Hepatic stellate cell (primary cell): Measurements from ENCODE around the gene ATP8A1.

Experiments used
- DNase-seq: peaks from one replicate; pipeline ENCODE4 v3.0.0; 2011; ENCODE audit warnings: low spot score

ATP8A1 gene

GRCh38 chr4:42626629-42627146 lies 30.2 kb downstream of the ATP8A1 start:
- no peak for DNase-seq

GRCh38 chr4:42625329-42625728 lies 31.6 kb downstream of the ATP8A1 start:
- DNase-seq, result no peak

- no peak for DNase-seq
These were observed 32.4 kb downstream of the ATP8A1 start for GRCh38 chr4:42624551-42624950.

- DNase-seq, result no peak
These were observed 38.9 kb downstream of the ATP8A1 start for GRCh38 chr4:42618023-42618422.

- no peak for DNase-seq
These were observed 39.9 kb downstream of the ATP8A1 start for GRCh38 chr4:42617030-42617429.

- DNase-seq, result no peak
These were observed 40.3 kb downstream of the ATP8A1 start for GRCh38 chr4:42616572-42616971.

GRCh38 chr4:42615131-42615763 lies 41.7 kb downstream of the ATP8A1 start:
- DNase-seq, result no peak

GRCh38 chr4:42612898-42613297 lies 44.0 kb downstream of the ATP8A1 start:
- DNase-seq, result no peak

GRCh38 chr4:42610941-42611340 lies 46.0 kb downstream of the ATP8A1 start:
- DNase-seq, result no peak

GRCh38 chr4:42609051-42609450 lies 47.9 kb downstream of the ATP8A1 start:
- no peak for DNase-seq

- no peak for DNase-seq
These were observed 48.4 kb downstream of the ATP8A1 start for GRCh38 chr4:42608551-42608950.

GRCh38 chr4:42607011-42607726 lies 49.7 kb downstream of the ATP8A1 start:
- DNase-seq, result no peak

- DNase-seq, result no peak
These were observed 51.6 kb downstream of the ATP8A1 start for GRCh38 chr4:42605264-42605663.

- no peak for DNase-seq
These were observed 53.0 kb downstream of the ATP8A1 start for GRCh38 chr4:42603862-42604261.

- DNase-seq, result no peak
These were observed 56.3 kb downstream of the ATP8A1 start for GRCh38 chr4:42600578-42600977.

GRCh38 chr4:42596918-42597317 lies 60.0 kb downstream of the ATP8A1 start:
- no peak for DNase-seq

- no peak for DNase-seq
These were observed 62.0 kb downstream of the ATP8A1 start for GRCh38 chr4:42594888-42595287.

GRCh38 chr4:42588909-42589308 lies 68.0 kb downstream of the ATP8A1 start:
- no peak for DNase-seq

- no peak for DNase-seq
These were observed 70.1 kb downstream of the ATP8A1 start for GRCh38 chr4:42586775-42587174.

GRCh38 chr4:42579903-42580302 lies 77.0 kb downstream of the ATP8A1 start:
- DNase-seq, result no peak

- DNase-seq, result no peak
These were observed 78.7 kb downstream of the ATP8A1 start for GRCh38 chr4:42578187-42578586.

- DNase-seq, result no peak
These were observed 82.0 kb downstream of the ATP8A1 start for GRCh38 chr4:42574870-42575430.

- no peak for DNase-seq
These were observed 83.7 kb downstream of the ATP8A1 start for GRCh38 chr4:42573249-42573648.
